ENCODE data around the gene ARID4B.
A peak's percentile ranks its signal among the peaks of the same experiment; 100 is the strongest.

ARID4B gene

GRCh38 chr1:235329139-235329902 lies 1.3 kb upstream of the ARID4B start:
- Histone ChIP-seq H3K4me3 (ENCODE audit: insufficient read depth, low read depth, low read length, poor library complexity, severe bottlenecking) (peak overlapping the region; percentile 74), H3K36me3 (ENCODE audit: control insufficient read depth, insufficient read depth, low read length) (peaks cover 8% of the 10 kb centered on the region), H3K27ac (ENCODE audit: insufficient read depth, low read length, poor library complexity, severe bottlenecking) (peak overlapping the region; percentile 98), H3K9me3 (ENCODE audit: control insufficient read depth, low read length) (no peaks in the 10 kb centered on the region), H3K27me3 (replicated peaks; ENCODE audit: control insufficient read depth, insufficient read depth, low read length, poor library complexity, severe bottlenecking) (no peaks in the 10 kb centered on the region), H3K4me1 (ENCODE audit: control insufficient read depth, insufficient read depth, low read length, poor library complexity, severe bottlenecking) (peaks cover 28% of the 10 kb centered on the region)
- peak; percentile 19 to 42 (median 38) for DNase-seq

- Histone ChIP-seq H3K4me1 (ENCODE audit: control insufficient read depth, insufficient read depth, low read length, poor library complexity, severe bottlenecking) (peaks cover 34% of the 10 kb centered on the region), H3K4me3 (ENCODE audit: insufficient read depth, low read depth, low read length, poor library complexity, severe bottlenecking) (peak within 1 kb of the TSS; percentile 93), H3K36me3 (ENCODE audit: control insufficient read depth, insufficient read depth, low read length) (peaks cover 8% of the 10 kb centered on the region), H3K9me3 (ENCODE audit: control insufficient read depth, low read length) (no peaks in the 10 kb centered on the region), H3K27me3 (replicated peaks; ENCODE audit: control insufficient read depth, insufficient read depth, low read length, poor library complexity, severe bottlenecking) (no peaks in the 10 kb centered on the region), H3K27ac (ENCODE audit: insufficient read depth, low read length, poor library complexity, severe bottlenecking) (peak within 1 kb of the TSS; percentile 98)
- peak; percentile 99 for DNase-seq
Measured at GRCh38 chr1:235328271-235329138, 526 bp upstream of the ARID4B start, which contains the start of gene GGPS1. Gene GGPS1 (plus strand): TSS chr1:235328570. CDS start chr1:235335265, 6,695 bp downstream.

- no peaks in the 10 kb centered on the region for H3K27me3 ChIP-seq (replicated peaks; ENCODE audit: control insufficient read depth, insufficient read depth, low read length, poor library complexity, severe bottlenecking)
- H3K9me3 ChIP-seq (ENCODE audit: control insufficient read depth, low read length): no peaks in the 10 kb centered on the region
- peaks cover 8% of the 10 kb centered on the region for H3K36me3 ChIP-seq (ENCODE audit: control insufficient read depth, insufficient read depth, low read length)
- peaks cover 36% of the 10 kb centered on the region for H3K4me1 ChIP-seq (ENCODE audit: control insufficient read depth, insufficient read depth, low read length, poor library complexity, severe bottlenecking)
- H3K27ac ChIP-seq (ENCODE audit: insufficient read depth, low read length, poor library complexity, severe bottlenecking): peak overlapping the region; percentile 98
- DNase-seq: peak; percentile 59 to 65 (median 61)
- peak overlapping the region; percentile 93 for H3K4me3 ChIP-seq (ENCODE audit: insufficient read depth, low read depth, low read length, poor library complexity, severe bottlenecking)
Measured at GRCh38 chr1:235326719-235327558, 1.0 kb downstream of the ARID4B start.

- Histone ChIP-seq H3K27me3 (replicated peaks; ENCODE audit: control insufficient read depth, insufficient read depth, low read length, poor library complexity, severe bottlenecking) (no peaks in the 10 kb centered on the region), H3K4me1 (ENCODE audit: control insufficient read depth, insufficient read depth, low read length, poor library complexity, severe bottlenecking) (peaks cover 35% of the 10 kb centered on the region), H3K9me3 (ENCODE audit: control insufficient read depth, low read length) (no peaks in the 10 kb centered on the region), H3K27ac (ENCODE audit: insufficient read depth, low read length, poor library complexity, severe bottlenecking) (peak overlapping the region; percentile 98), H3K4me3 (ENCODE audit: insufficient read depth, low read depth, low read length, poor library complexity, severe bottlenecking) (peak overlapping the region; percentile 93), H3K36me3 (ENCODE audit: control insufficient read depth, insufficient read depth, low read length) (peaks cover 8% of the 10 kb centered on the region)
- DNase-seq: no peak
Measured at GRCh38 chr1:235325854-235326253, 2.1 kb downstream of the ARID4B start.

GRCh38 chr1:235325139-235325538 lies 2.8 kb downstream of the ARID4B start:
- peaks cover 13% of the 10 kb centered on the region for H3K36me3 ChIP-seq (ENCODE audit: control insufficient read depth, insufficient read depth, low read length)
- H3K27ac ChIP-seq (ENCODE audit: insufficient read depth, low read length, poor library complexity, severe bottlenecking): peak overlapping the region; percentile 98
- H3K4me1 ChIP-seq (ENCODE audit: control insufficient read depth, insufficient read depth, low read length, poor library complexity, severe bottlenecking): peaks cover 38% of the 10 kb centered on the region

GRCh38 chr1:235324296-235324695 lies 3.7 kb downstream of the ARID4B start:
- no peak for DNase-seq
- Histone ChIP-seq H3K4me1 (ENCODE audit: control insufficient read depth, insufficient read depth, low read length, poor library complexity, severe bottlenecking) (peaks cover 41% of the 10 kb centered on the region), H3K4me3 (ENCODE audit: insufficient read depth, low read depth, low read length, poor library complexity, severe bottlenecking) (peak overlapping the region; percentile 93), H3K9me3 (ENCODE audit: control insufficient read depth, low read length) (no peaks in the 10 kb centered on the region), H3K36me3 (ENCODE audit: control insufficient read depth, insufficient read depth, low read length) (peaks cover 15% of the 10 kb centered on the region), H3K27ac (ENCODE audit: insufficient read depth, low read length, poor library complexity, severe bottlenecking) (no peak overlapping the region), H3K27me3 (replicated peaks; ENCODE audit: control insufficient read depth, insufficient read depth, low read length, poor library complexity, severe bottlenecking) (no peaks in the 10 kb centered on the region)

More at GRCh38 chr1:235325139-235325538, 2.8 kb downstream of the ARID4B start:
- Histone ChIP-seq H3K27me3 (replicated peaks; ENCODE audit: control insufficient read depth, insufficient read depth, low read length, poor library complexity, severe bottlenecking) (no peaks in the 10 kb centered on the region), H3K4me3 (ENCODE audit: insufficient read depth, low read depth, low read length, poor library complexity, severe bottlenecking) (peak overlapping the region; percentile 93), H3K9me3 (ENCODE audit: control insufficient read depth, low read length) (no peaks in the 10 kb centered on the region)
- DNase-seq: no peak

- peaks cover 12% of the 10 kb centered on the region for H3K36me3 ChIP-seq (ENCODE audit: control insufficient read depth, insufficient read depth, low read length)
- H3K27me3 ChIP-seq (replicated peaks; ENCODE audit: control insufficient read depth, insufficient read depth, low read length, poor library complexity, severe bottlenecking): no peaks in the 10 kb centered on the region
- H3K4me1 ChIP-seq (ENCODE audit: control insufficient read depth, insufficient read depth, low read length, poor library complexity, severe bottlenecking): peaks cover 43% of the 10 kb centered on the region
- no peaks in the 10 kb centered on the region for H3K9me3 ChIP-seq (ENCODE audit: control insufficient read depth, low read length)
- H3K27ac ChIP-seq (ENCODE audit: insufficient read depth, low read length, poor library complexity, severe bottlenecking): no peak overlapping the region
- no peak overlapping the region for H3K4me3 ChIP-seq (ENCODE audit: insufficient read depth, low read depth, low read length, poor library complexity, severe bottlenecking)
- no peak for DNase-seq
Measured at GRCh38 chr1:235320521-235321179, 7.3 kb downstream of the ARID4B start.

- Histone ChIP-seq H3K27ac (ENCODE audit: insufficient read depth, low read length, poor library complexity, severe bottlenecking) (no peak overlapping the region), H3K9me3 (ENCODE audit: control insufficient read depth, low read length) (no peaks in the 10 kb centered on the region), H3K4me1 (ENCODE audit: control insufficient read depth, insufficient read depth, low read length, poor library complexity, severe bottlenecking) (peaks cover 42% of the 10 kb centered on the region), H3K27me3 (replicated peaks; ENCODE audit: control insufficient read depth, insufficient read depth, low read length, poor library complexity, severe bottlenecking) (no peaks in the 10 kb centered on the region), H3K36me3 (ENCODE audit: control insufficient read depth, insufficient read depth, low read length) (peaks cover 12% of the 10 kb centered on the region), H3K4me3 (ENCODE audit: insufficient read depth, low read depth, low read length, poor library complexity, severe bottlenecking) (no peak overlapping the region)
- no peak for DNase-seq
Measured at GRCh38 chr1:235319255-235319654, 8.7 kb downstream of the ARID4B start.

- H3K4me1 ChIP-seq (ENCODE audit: control insufficient read depth, insufficient read depth, low read length, poor library complexity, severe bottlenecking): peaks cover 40% of the 10 kb centered on the region
- no peak overlapping the region for H3K4me3 ChIP-seq (ENCODE audit: insufficient read depth, low read depth, low read length, poor library complexity, severe bottlenecking)
- DNase-seq: no peak
Measured at GRCh38 chr1:235317168-235317567, 10.8 kb downstream of the ARID4B start.

More at GRCh38 chr1:235317168-235317567, 10.8 kb downstream of the ARID4B start:
- Histone ChIP-seq H3K27me3 (replicated peaks; ENCODE audit: control insufficient read depth, insufficient read depth, low read length, poor library complexity, severe bottlenecking) (no peaks in the 10 kb centered on the region), H3K36me3 (ENCODE audit: control insufficient read depth, insufficient read depth, low read length) (peaks cover 12% of the 10 kb centered on the region), H3K9me3 (ENCODE audit: control insufficient read depth, low read length) (no peaks in the 10 kb centered on the region), H3K27ac (ENCODE audit: insufficient read depth, low read length, poor library complexity, severe bottlenecking) (no peak overlapping the region)

Data from effector memory CD4-positive, alpha-beta T cell (primary cell).